AG04449 (cell line): ENCODE measurements around the gene RALB.

Source experiments
- CTCF ChIA-PET: fragments of 350-600 bp; formaldehyde crosslinking; extraction: SDS; loops from one replicate; lab custom pipeline; 2021; ENCODE audit warnings: antibody characterized with exemption; lab: Yijun Ruan, JAX
- POLR2A ChIA-PET: fragments of 400-600, 350-600 bp; formaldehyde crosslinking; extraction: SDS; loops from one replicate; lab custom pipeline; 2020; ENCODE audit warnings: antibody characterized with exemption, inconsistent platforms; lab: Yijun Ruan, JAX
- DNase-seq: peaks from one replicate; pipeline ENCODE4 v3.0.0-alpha.2; 2010; ENCODE audit warnings: low read depth, low spot score
- H3K4me3 ChIP-seq: 2 replicates; pipeline ENCODE4 v1.5.1; 2011; ENCODE audit warnings: low read depth, mild to moderate bottlenecking, control low read depth, low read length
- TF ChIP-seq, protein P1 (sequence below): IDR thresholded peaks from one replicate; pipeline ENCODE4 v1.5.1; 2011; ENCODE audit warnings: mild to moderate bottlenecking, moderate library complexity, low read length, control low read depth, inconsistent platforms; ENCODE audit not compliant: insufficient read depth; ENCODE audit errors: missing control alignments

The RALB gene

DNA sequence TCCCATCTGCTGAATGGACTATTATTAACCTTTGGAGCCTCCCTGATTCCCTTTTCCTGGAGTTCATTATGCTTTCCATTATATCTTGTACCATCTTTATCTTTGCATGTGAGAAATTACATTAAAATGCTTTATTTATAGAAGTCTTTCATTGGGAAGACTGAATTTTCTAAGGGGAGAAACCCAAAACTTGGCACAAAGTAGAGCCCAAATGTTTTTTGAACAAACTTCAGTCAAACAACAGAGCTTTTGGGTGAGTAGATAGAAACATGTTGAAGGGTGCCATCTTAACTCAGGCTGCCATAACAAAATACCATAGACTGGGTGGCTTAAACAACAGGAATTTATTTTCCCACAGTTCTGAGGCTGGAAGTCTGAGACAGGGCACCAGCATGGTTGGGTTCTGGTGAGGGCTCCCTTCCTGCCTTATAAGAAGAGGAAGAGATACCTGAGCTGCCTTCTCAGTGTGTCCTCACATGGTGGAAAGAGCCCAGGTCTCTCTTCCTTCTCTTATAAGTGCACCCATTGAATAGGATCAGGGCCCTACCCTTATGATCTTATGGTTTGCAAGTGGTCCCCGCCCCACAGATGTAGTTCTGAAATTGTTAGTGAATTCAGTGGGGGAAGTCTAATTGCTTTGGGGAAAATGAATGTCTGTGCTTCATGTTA is 19.2 kb downstream of the RALB start:
- DNase-seq: no peak
- ChIA-PET CTCF (interaction anchor here (0.9 to 1.2 kb wide), 3 partner anchors 14 to 45 kb away, joined by 3 to 5 read pairs (median 3); no protein-coding TSS in a partner anchor), POLR2A (no interaction called here)
- no peak overlapping the region for H3K4me3 ChIP-seq
- TF ChIP-seq, protein P1, sequence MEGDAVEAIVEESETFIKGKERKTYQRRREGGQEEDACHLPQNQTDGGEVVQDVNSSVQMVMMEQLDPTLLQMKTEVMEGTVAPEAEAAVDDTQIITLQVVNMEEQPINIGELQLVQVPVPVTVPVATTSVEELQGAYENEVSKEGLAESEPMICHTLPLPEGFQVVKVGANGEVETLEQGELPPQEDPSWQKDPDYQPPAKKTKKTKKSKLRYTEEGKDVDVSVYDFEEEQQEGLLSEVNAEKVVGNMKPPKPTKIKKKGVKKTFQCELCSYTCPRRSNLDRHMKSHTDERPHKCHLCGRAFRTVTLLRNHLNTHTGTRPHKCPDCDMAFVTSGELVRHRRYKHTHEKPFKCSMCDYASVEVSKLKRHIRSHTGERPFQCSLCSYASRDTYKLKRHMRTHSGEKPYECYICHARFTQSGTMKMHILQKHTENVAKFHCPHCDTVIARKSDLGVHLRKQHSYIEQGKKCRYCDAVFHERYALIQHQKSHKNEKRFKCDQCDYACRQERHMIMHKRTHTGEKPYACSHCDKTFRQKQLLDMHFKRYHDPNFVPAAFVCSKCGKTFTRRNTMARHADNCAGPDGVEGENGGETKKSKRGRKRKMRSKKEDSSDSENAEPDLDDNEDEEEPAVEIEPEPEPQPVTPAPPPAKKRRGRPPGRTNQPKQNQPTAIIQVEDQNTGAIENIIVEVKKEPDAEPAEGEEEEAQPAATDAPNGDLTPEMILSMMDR: no peak

DNA sequence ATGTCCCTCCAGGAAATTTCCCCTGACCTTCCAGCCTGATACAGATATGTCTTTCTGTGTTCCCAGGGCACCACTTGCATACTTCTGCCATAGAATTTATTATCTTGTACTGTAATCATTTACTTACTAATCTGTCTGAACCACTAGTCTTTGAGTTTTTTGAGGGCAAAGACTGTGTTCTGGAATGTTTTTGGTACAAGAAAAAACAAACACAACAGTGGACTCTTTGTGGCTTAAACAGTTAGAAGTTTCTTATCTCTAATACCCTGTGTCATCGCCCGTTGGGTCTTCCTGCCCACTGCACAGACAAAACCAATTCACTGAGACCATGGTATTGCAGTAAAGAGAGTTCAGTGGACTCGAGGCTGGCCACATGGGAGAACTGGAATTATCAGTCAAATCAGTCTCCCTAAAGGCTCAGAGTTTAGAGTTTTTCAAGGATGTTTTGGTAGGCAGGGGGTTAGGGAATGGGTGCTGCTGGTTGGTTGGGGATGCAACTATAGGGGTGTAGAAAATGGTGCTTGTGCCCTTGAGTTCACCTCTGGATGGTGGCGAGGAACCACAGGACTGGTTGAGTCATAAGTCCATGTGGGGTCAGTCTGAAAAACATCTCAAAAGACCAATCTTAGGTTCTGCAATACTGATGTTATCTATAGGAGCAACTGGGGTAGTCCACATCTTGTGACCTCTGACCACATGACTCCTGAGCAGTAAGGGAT is 20.3 kb downstream of the RALB start:
- ChIA-PET POLR2A (no interaction called here), CTCF (interaction anchor here (0.9 kb wide), 1 partner anchor 13 kb away, joined by 3 read pairs; no protein-coding TSS in a partner anchor)
- H3K4me3 ChIP-seq: no peak overlapping the region
- DNase-seq: no peak
- TF ChIP-seq, protein P1: no peak

DNA sequence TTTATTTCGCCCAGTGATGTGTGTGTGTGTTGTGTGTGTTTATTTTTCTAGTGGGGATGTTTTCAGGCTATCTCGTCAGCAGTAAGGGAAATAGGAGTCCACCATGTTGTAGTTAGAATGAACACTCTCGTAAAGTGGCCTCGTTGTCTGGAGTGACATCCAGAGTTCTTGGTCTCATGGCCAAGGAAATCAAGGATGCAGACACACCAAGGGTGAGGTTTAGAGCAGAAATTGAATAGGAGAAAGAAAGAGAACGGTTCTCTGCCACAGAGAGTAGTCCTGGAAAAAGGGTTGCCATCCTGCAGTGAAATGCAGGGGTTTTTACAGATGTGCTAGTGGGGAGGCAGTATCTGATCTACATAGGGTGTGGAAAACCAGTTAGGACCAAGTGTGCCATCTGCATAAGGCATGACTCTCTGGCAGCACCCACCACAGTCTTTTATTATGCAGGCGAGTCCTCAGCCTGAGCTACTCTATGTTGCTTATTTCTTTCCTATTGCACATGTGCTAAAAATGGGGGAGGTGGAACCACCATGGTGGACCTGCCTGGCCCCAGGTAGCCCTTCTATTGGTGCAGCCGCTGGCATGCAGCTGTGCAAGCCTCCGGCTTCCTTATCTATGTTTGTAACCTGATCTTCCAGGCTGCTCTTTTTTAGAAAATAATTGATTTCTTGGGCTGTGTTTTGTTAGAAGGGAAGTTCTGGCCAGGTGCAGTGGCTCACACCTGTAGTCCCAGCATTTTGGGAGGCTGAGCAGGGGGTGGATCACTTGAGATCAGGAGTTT is 23.2 kb downstream of the RALB start:
- TF ChIP-seq, protein P1: no peak
- CTCF ChIA-PET: interaction anchor here (1.3 to 2.3 kb wide), 3 partner anchors 8 to 37 kb away, joined by 4 to 10 read pairs (median 7); no protein-coding TSS in a partner anchor
- no peak overlapping the region for H3K4me3 ChIP-seq
- no peak for DNase-seq
- POLR2A ChIA-PET: no interaction called here

DNA sequence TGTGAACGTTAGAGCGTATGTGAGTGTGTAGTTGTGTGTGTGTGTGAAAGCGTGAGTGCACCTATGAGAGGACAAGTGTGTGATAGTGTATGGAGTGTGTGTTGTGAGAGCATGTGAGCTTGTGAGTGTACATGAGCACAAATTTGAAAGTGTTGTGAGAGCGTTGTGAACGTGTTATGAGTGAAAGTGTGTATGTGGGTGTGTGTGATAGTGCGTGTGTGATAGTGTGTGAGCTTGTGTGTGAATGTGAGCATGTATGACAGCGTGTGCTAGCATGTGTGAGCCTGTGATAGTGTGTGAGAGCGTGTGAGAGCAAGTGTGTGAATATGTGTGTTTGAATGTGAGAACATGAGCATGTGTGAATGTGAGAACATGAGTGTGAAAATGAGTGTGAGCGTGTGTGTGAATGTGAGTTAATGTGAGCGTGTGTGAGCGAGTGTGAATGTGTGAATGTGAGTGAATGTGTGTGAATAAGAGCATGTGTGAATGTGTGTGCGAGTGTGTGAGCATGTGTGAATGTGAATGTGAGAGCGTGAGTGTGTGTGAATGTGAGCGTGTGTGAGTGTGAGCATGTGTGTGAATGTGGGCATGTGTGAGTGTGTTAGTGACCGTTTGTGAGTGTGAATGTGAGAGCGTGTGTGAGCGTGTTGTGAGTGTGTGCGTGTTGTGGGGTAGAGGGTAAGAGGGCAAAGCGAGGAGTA is 25.0 kb downstream of the RALB start:
- ChIA-PET POLR2A (no interaction called here), CTCF (interaction anchor here (1.3 to 1.5 kb wide), 3 partner anchors 17 to 35 kb away, joined by 3 read pairs; no protein-coding TSS in a partner anchor)
- no peak overlapping the region for H3K4me3 ChIP-seq
- TF ChIP-seq, protein P1: no peak
- DNase-seq: no peak

DNA sequence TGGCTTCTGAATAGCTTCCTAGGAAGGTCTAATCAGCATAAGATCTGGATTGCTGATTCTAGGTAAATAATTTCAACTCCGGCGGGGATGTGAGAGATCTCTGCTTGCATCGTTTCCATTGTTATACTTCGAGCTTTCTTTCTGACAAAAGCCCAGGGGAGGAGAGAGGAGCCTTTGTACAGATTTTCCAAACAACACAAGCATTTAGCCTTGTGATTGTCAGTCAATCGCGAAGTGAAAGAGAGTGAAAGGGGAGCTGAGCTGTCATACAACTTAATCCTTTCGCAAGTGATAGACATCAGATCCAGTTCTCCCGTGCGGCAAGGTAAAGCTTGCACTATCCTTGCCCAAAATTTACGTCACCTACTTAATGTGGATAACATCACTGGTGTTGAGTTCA is 26.2 kb downstream of the RALB start:
- ChIA-PET CTCF (interaction anchor here (0.7 to 1.4 kb wide), 5 partner anchors 9 to 34 kb away, joined by 3 to 4 read pairs (median 3); no protein-coding TSS in a partner anchor), POLR2A (no interaction called here)
- TF ChIP-seq, protein P1: no peak
- DNase-seq: no peak
- H3K4me3 ChIP-seq: no peak overlapping the region
